ENCODE data around the gene VNN1. TPM values are rescaled to one million over a fixed set of nuclear protein-coding genes. Genes with fewer than 3 reads are reported as not detected.

VNN1 gene
- total and polyA plus RNA-seq, 2 donors (not counting 3 experiments of a cell fraction or from before 2014, with no cell fraction given) = not detected

- Histone ChIP-seq H3K27me3 (ENCODE audit: control insufficient read depth in 2 of 2, insufficient read depth in 2 of 2, low read length in 2 of 2) (peaks cover 0 to 3% of the 10 kb centered on the region in 2 experiments), H3K9me3 (replicated peaks; ENCODE audit: control insufficient read depth, insufficient read depth, low read length) (no peaks in the 10 kb centered on the region), H3K4me1 (ENCODE audit: control insufficient read depth, extremely low read depth, insufficient read depth, low read length) (no peaks in the 10 kb centered on the region), H3K4me3 (replicated peaks in 1 of 3; ENCODE audit: insufficient read depth in 1 of 3, low read depth in 1 of 3, low read length in 3 of 3) (no peak overlapping the region), H3K79me2 (ENCODE audit: control insufficient read depth, insufficient read depth, low read length) (no peaks in the 10 kb centered on the region), H2AFZ (ENCODE audit: low read depth, low read length) (no peak overlapping the region), H4K20me1 (replicated peaks; ENCODE audit: control insufficient read depth, extremely low read depth, insufficient read depth, low read length) (no peaks in the 10 kb centered on the region), H3K4me2 (ENCODE audit: insufficient read depth, low read length) (no peak overlapping the region), H3K27ac (ENCODE audit: insufficient read depth, low read depth, low read length) (no peak overlapping the region), H3K36me3 (ENCODE audit: control insufficient read depth in 2 of 2, extremely low read depth in 1 of 2, insufficient read depth in 2 of 2, low read length in 2 of 2) (no peaks in the 10 kb centered on the region), H3K9me1 (replicated peaks; ENCODE audit: control insufficient read depth, extremely low read depth, insufficient read depth, low read length) (no peaks in the 10 kb centered on the region), H3K9ac (replicated peaks; ENCODE audit: extremely low read depth, insufficient read depth, low read length) (no peak overlapping the region)
- TF ChIP-seq EZH2 (IDR thresholded peaks at IDR 0.05; ENCODE audit: borderline replicate concordance, low read depth, low read length, severe bottlenecking) = no peak
- no peak for TF ChIP-seq POLR2AphosphoS5 (IDR thresholded peaks at IDR 0.05; ENCODE audit: insufficient read depth, low read depth, low read length)
- TF ChIP-seq CTCF (IDR thresholded peaks at IDR 0.05; ENCODE audit: extremely low read depth in 1 of 2, insufficient read depth in 1 of 2, low read depth in 1 of 2, low read length in 2 of 2) = no peak
- no peak for TF ChIP-seq MYC (IDR thresholded peaks at IDR 0.05; ENCODE audit: low read depth, low read length)
- no peak for DNase-seq (ENCODE audit: low read depth, low spot score)
- POLR2A ChIA-PET = no interaction called here
- no TSS peak for BruUV-seq (replicated peaks)
- CTCF ChIA-PET = interaction anchor here (0.9 to 1.4 kb wide), 3 partner anchors 15 to 97 kb away, joined by 3 to 5 read pairs (median 4); no protein-coding TSS in a partner anchor
- no peak for FAIRE-seq
- intact Hi-C loops (cut with micrococcal nuclease) (no loop called here), dilution Hi-C loops (cut with MboI; ENCODE audit: extremely low pct_ligation_motif_present, low sequenced_read_pairs) (no loop called here)
Observed at GRCh38 chr6:132685009-132685408, 28.8 kb downstream of the VNN1 start.

- TF ChIP-seq POLR2A (IDR thresholded peaks at IDR 0.05; ENCODE audit: low read depth, low read length) (no peak), POLR2AphosphoS5 (IDR thresholded peaks at IDR 0.05; ENCODE audit: insufficient read depth, low read depth, low read length) (no peak), EZH2 (IDR thresholded peaks at IDR 0.05; ENCODE audit: borderline replicate concordance, low read depth, low read length, severe bottlenecking) (no peak), JUN (IDR thresholded peaks at IDR 0.05; ENCODE audit: borderline replicate concordance, insufficient read depth, insufficient read length, low read depth) (no peak), GATA2 (IDR thresholded peaks at IDR 0.05; ENCODE audit: insufficient read depth, insufficient read length, low read depth, low read length) (no peak), FOS (IDR thresholded peaks at IDR 0.05; ENCODE audit: borderline replicate concordance, insufficient read depth, low read length) (no peak), MYC (IDR thresholded peaks at IDR 0.05; ENCODE audit: low read depth, low read length) (no peak)
- no peak for FAIRE-seq
- no peak for DNase-seq (ENCODE audit: low read depth, low spot score)
- CTCF ChIA-PET = interaction anchor here (0.9 to 1.4 kb wide), 3 partner anchors 14 to 98 kb away, joined by 3 to 5 read pairs (median 4); no protein-coding TSS in a partner anchor
- Histone ChIP-seq H3K27me3 (ENCODE audit: control insufficient read depth in 2 of 2, insufficient read depth in 2 of 2, low read length in 2 of 2) (peaks cover 0 to 5% of the 10 kb centered on the region in 2 experiments), H3K79me2 (ENCODE audit: control insufficient read depth, insufficient read depth, low read length) (no peaks in the 10 kb centered on the region), H2AFZ (ENCODE audit: low read depth, low read length) (no peak overlapping the region), H3K4me3 (replicated peaks in 1 of 3; ENCODE audit: insufficient read depth in 1 of 3, low read depth in 1 of 3, low read length in 3 of 3) (no peak overlapping the region), H3K9ac (replicated peaks; ENCODE audit: extremely low read depth, insufficient read depth, low read length) (no peak overlapping the region), H3K4me2 (ENCODE audit: insufficient read depth, low read length) (no peak overlapping the region), H3K36me3 (ENCODE audit: control insufficient read depth in 2 of 2, extremely low read depth in 1 of 2, insufficient read depth in 2 of 2, low read length in 2 of 2) (no peaks in the 10 kb centered on the region), H4K20me1 (replicated peaks; ENCODE audit: control insufficient read depth, extremely low read depth, insufficient read depth, low read length) (no peaks in the 10 kb centered on the region), H3K4me1 (ENCODE audit: control insufficient read depth, extremely low read depth, insufficient read depth, low read length) (no peaks in the 10 kb centered on the region), H3K9me1 (replicated peaks; ENCODE audit: control insufficient read depth, extremely low read depth, insufficient read depth, low read length) (no peaks in the 10 kb centered on the region), H3K9me3 (replicated peaks; ENCODE audit: control insufficient read depth, insufficient read depth, low read length) (no peaks in the 10 kb centered on the region), H3K27ac (ENCODE audit: insufficient read depth, low read depth, low read length) (no peak overlapping the region)
- no TSS peak for BruUV-seq (replicated peaks)
- POLR2A ChIA-PET = no interaction called here
- intact Hi-C loops (cut with micrococcal nuclease) (no loop called here), dilution Hi-C loops (cut with MboI; ENCODE audit: extremely low pct_ligation_motif_present, low sequenced_read_pairs) (no loop called here)
Observed at GRCh38 chr6:132684272-132684671, 29.6 kb downstream of the VNN1 start.

Measured in endothelial cell of umbilical vein (primary cell).